NCI-H526 (cell line): ENCODE data around the gene RARA.

ENCODE experiments used
- DNase-seq, 2 experiments: peaks; one replicate each; lab custom pipeline; 2025; lab: John Stamatoyannopoulos, UW

The RARA gene

DNA sequence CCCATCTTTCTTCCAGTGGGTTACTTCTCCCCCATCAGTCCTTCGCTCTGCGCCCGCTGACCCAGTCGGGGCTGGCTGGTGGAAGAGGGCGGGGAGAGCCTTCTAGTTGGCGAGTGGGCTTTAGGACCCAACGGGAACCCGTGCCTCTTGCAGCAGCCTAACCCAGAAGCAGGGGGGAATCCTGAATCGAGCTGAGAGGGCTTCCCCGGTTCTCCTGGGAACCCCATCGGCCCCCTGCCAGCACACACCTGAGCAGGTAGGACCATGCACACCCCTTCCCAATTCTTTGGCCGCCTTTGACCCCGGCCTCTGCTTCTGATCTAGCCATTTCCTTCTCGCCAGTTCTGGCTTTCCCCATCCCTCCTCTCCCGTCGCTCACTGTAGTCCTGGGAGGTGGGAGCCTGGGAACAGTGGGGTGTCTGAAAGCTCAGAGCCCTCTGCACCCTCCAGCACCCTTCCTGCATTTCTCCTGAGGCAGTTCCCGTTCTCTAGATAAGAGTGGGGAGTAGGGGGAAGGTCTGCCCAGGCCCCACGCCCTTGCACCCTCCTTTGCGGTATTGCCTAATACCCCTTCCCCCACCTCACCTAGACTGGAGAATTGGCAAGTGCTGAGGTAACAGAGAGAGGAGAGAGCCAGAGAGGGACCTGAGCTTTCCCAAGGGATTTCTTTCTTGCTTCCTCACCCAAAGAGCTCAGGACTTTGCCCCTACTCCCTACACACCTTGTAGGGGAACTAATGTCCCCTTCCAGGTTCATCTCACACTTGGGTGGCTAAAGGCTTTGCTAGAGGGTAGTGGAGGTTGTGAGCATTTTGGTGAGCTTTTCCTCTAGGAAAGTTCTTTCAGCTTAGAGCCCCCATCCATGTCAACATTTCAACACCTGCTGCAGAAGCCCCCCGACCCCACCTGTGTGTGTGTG is at the start of gene RARA:
RARA (plus strand) TSS at position 150 of the 918 bp plus-strand sequence. CDS start 22,039 bp downstream, outside the sequence.
- DNase-seq = peak in 1 of 2 experiments; percentile 58

GRCh38 chr17:40259505-40259904 is 49.5 kb upstream of the RARA start:
- no peak for DNase-seq

- DNase-seq = no peak
These were observed 48.5 kb upstream of the RARA start for GRCh38 chr17:40260528-40260927.

- DNase-seq = no peak
These were observed 44.4 kb upstream of the RARA start for GRCh38 chr17:40264458-40265185.

DNA sequence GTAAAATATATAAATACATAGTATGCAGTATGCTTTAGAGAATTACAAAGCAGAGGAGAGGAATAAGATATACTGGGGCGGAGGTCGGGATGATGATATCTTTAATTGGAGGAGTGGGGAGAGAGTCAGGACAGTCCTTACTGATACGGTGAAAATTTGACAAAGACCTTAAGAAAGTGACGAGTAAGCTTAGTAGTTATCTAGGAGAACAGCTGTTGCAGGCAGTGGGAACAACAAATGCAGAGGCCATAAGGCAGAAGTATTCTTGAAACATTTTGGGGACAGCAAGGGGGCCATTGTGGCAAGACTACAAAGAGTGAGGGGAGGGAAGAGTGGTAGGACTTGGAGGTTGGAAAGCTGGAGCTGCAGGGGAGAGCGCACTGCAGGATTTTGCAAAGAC is 43.6 kb upstream of the RARA start:
- DNase-seq = no peak

GRCh38 chr17:40266882-40267281 is 42.1 kb upstream of the RARA start:
- no peak for DNase-seq

DNA sequence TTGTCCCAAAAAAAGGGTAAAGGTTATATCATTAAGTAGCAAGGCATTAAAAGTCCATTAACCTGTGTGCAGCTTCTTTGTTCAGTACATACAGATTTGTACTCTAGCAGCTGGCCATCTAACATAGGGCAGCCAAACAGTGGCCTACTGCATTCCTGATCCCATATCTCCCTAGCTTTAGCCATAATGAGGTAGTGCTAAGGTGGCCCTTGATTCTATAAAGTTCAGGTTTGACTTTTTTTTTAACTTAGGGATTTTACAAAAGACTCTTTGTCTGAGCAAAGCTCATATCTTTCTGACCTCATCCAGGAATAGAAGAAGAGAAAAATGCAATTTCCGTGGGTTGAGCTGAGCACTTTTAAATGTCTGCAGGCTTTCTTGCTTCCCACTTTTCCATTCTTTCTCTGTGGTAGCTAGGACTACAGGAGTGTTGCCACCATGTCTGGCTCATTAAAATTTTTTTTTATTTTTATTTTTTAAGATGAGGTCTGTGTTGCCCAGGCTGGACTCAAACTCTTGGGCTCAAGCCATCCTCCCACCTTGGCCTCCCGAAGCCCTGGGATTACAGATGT is 40.8 kb upstream of the RARA start:
- DNase-seq = no peak

- DNase-seq = no peak
These were observed 30.6 kb upstream of the RARA start for GRCh38 chr17:40278414-40278813.

- DNase-seq = no peak
These were observed 29.6 kb upstream of the RARA start for GRCh38 chr17:40279402-40279801.

- no peak for DNase-seq
These were observed 27.3 kb upstream of the RARA start for GRCh38 chr17:40281663-40282062.

DNA sequence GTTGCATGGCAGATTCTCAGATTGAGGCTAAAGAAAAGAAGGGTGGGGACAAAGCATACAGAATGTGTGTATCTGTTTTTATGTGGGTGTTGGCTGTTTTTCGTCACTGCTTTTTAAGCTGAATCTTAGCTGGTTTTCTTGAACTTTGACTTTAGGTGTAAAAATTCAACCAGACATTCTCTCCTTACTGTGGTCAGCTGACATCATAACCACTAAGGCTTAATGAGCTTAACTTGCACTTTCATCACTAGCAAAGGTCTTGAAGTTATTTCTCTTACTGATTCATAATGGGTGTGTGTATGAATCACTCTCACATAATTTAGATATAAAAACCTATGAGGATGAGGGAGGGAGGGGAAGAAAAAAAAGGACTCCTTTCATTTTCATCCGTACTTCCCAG is 25.3 kb upstream of the RARA start:
- no peak for DNase-seq

DNA sequence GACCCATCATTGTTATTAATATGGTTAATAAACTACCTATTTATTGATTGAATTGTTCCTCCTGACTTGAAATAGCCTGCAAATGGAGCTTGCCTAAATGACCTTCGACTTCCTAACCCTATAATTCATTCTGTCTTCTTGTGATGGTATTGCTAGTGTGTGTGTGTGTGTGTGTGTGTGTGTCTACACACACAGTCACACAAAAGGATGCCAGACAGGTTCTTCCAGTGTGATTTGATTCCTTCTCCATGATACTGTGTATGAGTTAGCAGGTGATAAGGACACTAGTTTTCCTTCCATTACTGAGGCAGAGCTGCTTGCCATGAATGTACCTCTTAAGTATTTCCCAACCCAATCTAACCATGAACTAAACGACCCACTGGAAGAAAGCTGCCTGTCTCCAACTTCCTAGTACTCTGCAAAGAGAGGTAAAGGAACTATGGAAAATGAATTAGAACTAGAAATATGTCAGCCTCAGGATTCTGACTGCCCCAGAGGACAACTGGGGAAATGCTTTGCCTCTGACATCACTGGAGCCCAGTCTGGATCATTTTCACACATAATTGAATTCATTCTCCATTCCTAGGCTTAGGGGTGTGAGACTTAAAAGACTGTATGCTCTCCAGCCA is 24.8 kb upstream of the RARA start:
- no peak for DNase-seq

DNA sequence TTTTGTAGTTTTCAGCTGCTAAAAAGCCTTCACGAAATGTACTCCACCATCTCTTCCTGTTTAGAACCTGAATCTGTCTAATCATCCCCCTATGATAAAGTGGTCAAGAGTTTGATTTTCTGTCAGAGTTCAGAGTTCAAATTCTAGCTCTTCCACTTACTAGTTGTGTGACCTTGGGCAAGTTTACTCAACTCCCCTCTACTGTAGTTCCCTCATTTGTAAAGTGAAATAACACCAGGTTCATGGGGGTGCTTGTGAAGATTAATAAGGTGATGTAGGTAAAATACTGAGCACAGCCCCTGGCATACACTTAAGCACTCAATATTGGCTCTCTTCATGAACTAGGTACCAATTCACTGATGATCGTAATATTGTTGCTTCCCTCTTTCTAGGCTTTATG is 22.5 kb upstream of the RARA start:
- no peak for DNase-seq

- DNase-seq = no peak
These were observed 21.9 kb upstream of the RARA start for GRCh38 chr17:40287159-40287493.

GRCh38 chr17:40287494-40288369 is 21.2 kb upstream of the RARA start, which contains the start of gene CDC6:
CDC6 (plus strand) TSS chr17:40287879; CDS start chr17:40289421, 1,542 bp downstream.
- peak; percentile 99 for DNase-seq

GRCh38 chr17:40290629-40291280 is 18.2 kb upstream of the RARA start:
- peak; percentile 20 to 58 for DNase-seq

DNA sequence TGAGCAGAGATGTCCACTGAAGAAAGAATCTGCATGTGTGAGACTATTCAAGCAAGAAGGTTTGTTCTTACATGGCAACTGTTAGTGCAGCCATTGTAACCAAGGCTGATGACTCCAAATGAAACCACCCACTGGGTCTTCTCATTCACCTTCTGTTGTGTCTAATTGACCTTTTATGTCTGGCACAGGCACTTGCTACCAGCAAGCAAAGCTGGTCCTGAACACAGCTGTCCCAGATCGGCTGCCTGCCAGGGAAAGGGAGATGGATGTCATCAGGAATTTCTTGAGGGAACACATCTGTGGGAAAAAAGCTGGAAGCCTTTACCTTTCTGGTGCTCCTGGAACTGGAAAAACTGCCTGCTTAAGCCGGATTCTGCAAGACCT is 17.7 kb upstream of the RARA start:
- no peak for DNase-seq

- no peak for DNase-seq
These were observed 15.6 kb upstream of the RARA start for GRCh38 chr17:40293363-40293762.

- no peak for DNase-seq
These were observed 13.2 kb upstream of the RARA start for GRCh38 chr17:40295488-40296436.

DNA sequence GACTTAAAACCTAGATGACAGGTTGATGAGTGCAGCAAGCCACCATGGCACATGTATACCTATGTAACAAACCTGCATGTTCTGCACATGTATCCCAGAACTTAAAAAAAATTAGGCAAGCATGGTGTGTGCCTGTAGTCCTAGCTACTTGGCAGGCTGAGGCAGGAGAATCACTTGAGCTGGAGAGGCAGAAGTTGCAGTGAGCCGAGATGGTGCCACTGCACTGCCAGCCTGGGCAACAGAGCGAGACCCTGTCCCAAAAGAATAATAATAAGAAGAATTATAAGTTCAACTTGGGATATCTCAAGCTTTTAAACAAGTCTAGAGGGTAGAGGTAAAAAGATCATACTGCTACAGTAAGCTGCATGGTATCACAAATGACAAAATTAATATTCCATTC is 11.5 kb upstream of the RARA start:
- DNase-seq = no peak
